ENCODE measurements around the gene TMEM271. TPM values are rescaled to one million over a fixed set of nuclear protein-coding genes. Genes with fewer than 3 reads are reported as not detected.
A peak's percentile ranks its signal among the peaks of the same experiment; 100 is the strongest.

Gene TMEM271
- total RNA-seq, 4 donors from 2014 or later, result 0.17 to 3.6 (median 2.1) TPM

DNA sequence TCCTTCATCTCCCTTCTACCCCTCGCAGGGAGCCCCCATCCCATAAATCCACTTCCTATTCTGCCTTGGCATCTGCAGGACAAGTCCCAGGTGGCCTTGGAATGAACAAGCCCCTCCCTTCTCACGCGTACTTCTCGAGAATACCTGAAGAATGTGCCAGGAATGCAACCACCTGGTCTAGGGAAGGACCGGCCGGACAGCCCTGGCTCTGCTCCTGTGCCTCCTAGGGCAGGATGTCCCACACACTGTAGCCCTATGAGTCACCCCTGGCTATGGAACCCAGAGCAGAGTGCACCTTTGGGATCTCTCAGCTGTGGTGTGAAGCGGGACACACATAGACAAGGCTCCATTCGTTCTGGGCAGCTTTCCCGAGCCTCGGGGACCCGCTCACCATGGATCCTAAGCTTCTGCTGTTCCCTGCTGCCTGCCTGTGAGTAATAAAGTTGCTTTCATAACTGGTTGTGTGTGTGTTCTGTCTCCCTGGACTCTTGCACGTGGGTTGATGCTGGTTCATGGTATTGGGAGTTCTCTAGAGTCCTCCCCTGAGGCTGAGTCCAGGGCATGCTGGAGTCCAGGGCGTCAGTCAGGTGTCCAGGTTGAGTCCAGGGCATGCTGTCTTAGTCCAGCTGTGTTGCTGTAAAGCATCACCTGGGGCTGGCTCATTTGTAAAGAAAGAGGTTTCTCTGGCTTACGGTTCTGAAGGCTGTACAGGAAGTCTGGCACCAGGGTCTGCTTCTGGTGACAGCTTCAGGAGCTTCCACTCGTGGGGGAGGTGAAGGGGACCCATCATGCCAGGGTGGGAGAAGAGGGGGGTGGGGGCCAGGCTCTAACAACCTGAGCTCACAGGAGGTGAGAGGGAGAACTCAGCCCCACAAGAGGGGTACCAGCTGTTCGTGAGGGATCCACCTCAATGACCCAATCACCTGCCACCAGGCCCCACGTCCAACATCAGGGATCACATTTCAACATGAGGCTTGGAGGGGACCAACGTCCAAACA is 41.8 kb upstream of the TMEM271 start:
- peak in 1 of 2 donors; percentile 68 for DNase-seq (ENCODE audit: low spot score in 2 of 2)

DNA sequence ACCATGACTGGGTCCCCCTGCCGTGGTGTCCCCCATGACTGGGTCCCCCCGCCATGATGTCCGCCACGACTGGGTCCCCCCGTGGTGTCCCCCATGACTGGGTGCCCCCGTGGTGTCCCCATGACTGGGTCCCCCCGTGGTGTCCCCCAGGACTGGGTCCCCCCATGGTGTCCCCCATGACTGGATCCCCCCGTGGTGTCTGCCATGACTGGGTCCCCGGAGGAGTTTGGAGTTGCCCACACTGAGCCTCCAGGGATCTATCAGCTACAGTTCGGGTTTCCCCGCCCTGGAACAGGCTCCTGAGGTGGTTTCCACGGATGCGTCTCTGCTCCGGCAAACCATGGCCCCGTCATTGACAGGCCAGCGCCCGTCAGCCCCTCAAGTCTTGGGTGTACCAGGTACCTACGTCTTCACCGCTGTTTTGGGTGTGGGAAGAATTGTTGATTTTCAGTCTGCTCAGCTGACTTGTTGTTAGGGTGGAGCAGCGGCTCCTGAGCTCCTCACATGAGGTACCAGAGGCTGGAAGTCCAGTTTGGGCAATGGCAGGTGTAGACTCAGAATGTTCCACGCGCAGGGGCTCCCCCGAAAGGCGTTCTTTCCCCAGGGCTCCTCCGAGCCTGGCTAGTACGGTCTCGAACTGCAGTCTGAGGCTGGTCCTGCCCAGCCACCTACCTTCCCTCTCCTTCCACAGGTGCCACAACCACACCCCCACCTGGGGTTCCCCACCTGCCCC is 41.0 kb upstream of the TMEM271 start:
- no peak overlapping the region for H3K4me3 ChIP-seq (ENCODE audit: low read depth, poor library complexity, severe bottlenecking)
- 76 to 86% methylated on average over 26 of the region's 27 CpGs for WGBS, 2 donors
- TF ChIP-seq POLR2A (IDR thresholded peaks at IDR 0.05), result no peak
- TF ChIP-seq, protein P1, sequence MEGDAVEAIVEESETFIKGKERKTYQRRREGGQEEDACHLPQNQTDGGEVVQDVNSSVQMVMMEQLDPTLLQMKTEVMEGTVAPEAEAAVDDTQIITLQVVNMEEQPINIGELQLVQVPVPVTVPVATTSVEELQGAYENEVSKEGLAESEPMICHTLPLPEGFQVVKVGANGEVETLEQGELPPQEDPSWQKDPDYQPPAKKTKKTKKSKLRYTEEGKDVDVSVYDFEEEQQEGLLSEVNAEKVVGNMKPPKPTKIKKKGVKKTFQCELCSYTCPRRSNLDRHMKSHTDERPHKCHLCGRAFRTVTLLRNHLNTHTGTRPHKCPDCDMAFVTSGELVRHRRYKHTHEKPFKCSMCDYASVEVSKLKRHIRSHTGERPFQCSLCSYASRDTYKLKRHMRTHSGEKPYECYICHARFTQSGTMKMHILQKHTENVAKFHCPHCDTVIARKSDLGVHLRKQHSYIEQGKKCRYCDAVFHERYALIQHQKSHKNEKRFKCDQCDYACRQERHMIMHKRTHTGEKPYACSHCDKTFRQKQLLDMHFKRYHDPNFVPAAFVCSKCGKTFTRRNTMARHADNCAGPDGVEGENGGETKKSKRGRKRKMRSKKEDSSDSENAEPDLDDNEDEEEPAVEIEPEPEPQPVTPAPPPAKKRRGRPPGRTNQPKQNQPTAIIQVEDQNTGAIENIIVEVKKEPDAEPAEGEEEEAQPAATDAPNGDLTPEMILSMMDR (IDR thresholded peaks at IDR 0.05), result no peak
- peak in 1 of 2 donors; percentile 78 for DNase-seq (ENCODE audit: low spot score in 2 of 2)
- intact Hi-C loops (cut with DNase I; ENCODE audit: low total_unique reads), result no loop called here

More for the DNA sequence above, 41.8 kb upstream of the TMEM271 start:
- no peak overlapping the region for H3K4me3 ChIP-seq (ENCODE audit: low read depth, poor library complexity, severe bottlenecking)
- intact Hi-C loops (cut with DNase I; ENCODE audit: low total_unique reads), result no loop called here
- TF ChIP-seq, protein P1 (IDR thresholded peaks at IDR 0.05), result no peak
- TF ChIP-seq POLR2A (IDR thresholded peaks at IDR 0.05), result no peak
- 57 to 62% methylated on average over 18 of the region's 18 CpGs for WGBS, 2 donors

DNA sequence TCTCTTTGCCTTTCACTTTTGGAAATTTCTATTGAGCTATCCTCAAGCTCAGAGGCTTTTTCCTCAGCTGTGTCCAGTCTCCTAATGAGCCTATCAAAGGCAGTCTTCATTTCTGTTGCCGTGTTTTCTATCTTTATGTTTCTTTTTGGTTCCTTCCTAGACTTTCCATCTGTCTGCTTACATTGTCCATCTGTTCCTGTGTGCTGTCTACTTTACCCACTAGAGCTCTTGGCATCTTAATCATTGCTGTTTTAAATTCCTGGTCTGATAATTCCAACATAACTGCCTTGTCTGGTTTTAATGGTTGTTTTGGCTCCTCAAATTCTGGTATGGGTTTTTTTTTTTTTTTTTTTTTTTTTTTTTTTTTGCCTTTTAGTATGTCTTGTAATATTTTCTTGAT is 40.0 kb upstream of the TMEM271 start:
- 73% methylated on average over 1 of the region's 1 CpG for WGBS, 2 donors
- TF ChIP-seq, protein P1 (IDR thresholded peaks at IDR 0.05), result no peak
- no peak for TF ChIP-seq POLR2A (IDR thresholded peaks at IDR 0.05)
- intact Hi-C loops (cut with DNase I; ENCODE audit: low total_unique reads), result no loop called here
- H3K4me3 ChIP-seq (ENCODE audit: low read depth, poor library complexity, severe bottlenecking), result no peak overlapping the region
- no peak for DNase-seq (ENCODE audit: low spot score in 2 of 2)

DNA sequence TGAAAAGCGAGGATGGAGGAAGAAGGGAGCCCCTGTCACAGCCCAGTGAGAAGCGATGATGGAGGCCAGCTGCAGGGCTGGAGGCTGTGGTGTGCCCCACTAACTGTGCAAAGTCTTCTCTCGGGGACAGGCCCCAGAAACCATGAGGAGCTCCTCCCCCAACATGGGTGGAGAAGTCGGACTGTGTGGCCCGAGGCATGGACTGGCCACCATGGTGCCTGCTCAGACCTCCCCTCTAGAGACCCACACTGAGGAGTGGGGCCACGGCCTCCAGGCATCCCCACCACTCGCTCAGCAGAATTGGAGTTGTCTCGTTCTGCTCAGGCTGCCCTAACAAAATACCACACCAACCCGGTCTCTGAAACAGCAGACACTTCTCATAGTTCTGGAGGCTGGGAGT is 37.0 kb upstream of the TMEM271 start:
- 84 to 91% methylated on average over 6 to 9 of the region's 9 CpGs for WGBS, 2 donors
- DNase-seq (ENCODE audit: low spot score in 2 of 2), result peak in 1 of 2 donors; percentile 62
- intact Hi-C loops (cut with DNase I; ENCODE audit: low total_unique reads), result no loop called here
- TF ChIP-seq, protein P1 (IDR thresholded peaks at IDR 0.05), result no peak
- TF ChIP-seq POLR2A (IDR thresholded peaks at IDR 0.05), result no peak
- no peak overlapping the region for H3K4me3 ChIP-seq (ENCODE audit: low read depth, poor library complexity, severe bottlenecking)

DNA sequence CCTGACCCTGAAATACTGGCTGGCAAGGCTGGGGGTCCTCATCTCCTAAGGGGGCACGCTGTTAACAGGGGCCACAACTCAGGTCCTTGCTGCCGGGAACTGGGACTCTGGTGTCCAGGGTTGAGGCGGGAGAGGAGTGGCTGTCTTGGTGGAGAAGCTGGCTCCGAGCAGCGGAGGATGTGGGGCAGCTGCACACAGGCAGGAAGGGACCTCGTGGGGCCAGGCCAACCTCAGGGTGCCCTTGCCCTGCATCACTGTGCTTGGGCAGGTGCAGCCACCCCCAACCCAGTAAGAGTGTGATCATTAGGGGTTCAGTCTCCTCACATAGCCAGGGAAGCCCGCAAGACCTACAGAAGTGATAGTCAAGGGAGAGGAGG is 36.6 kb upstream of the TMEM271 start:
- 84 to 88% methylated on average over 7 of the region's 7 CpGs for WGBS, 2 donors
- no peak overlapping the region for H3K4me3 ChIP-seq (ENCODE audit: low read depth, poor library complexity, severe bottlenecking)
- TF ChIP-seq, protein P1 (IDR thresholded peaks at IDR 0.05), result no peak
- TF ChIP-seq POLR2A (IDR thresholded peaks at IDR 0.05), result no peak
- intact Hi-C loops (cut with DNase I; ENCODE audit: low total_unique reads), result no loop called here
- no peak for DNase-seq (ENCODE audit: low spot score in 2 of 2)
